Peyer's patch (tissue), 4 donors: ENCODE data around the gene RXRG.
"Not testable (repeated sequence)": the region's sequence is repeated elsewhere in the genome, so short reads cannot be mapped to it uniquely, and the experiment has no call there.

Experiments used
- POLR2A ChIP-seq, 2 donors: fragments of 450-650 bp; IDR thresholded peaks; one replicate each; pipeline ENCODE4 v1.5.1; 2017; ENCODE audit warnings: antibody characterized with exemption in 2 of 2, mild to moderate bottlenecking in 2 of 2, moderate library complexity in 2 of 2
- TF ChIP-seq, protein P1 (sequence below), 6 experiments: fragments of 450-650 bp in 4 of 6; fragments of 200-600 bp in 2 of 6; sonication (generic) in 1 of 6; IDR thresholded peaks; one replicate each; pipeline ENCODE4 v1.5.1; 2017 to 2019; ENCODE audit warnings: antibody characterized with exemption in 6 of 6, mild to moderate bottlenecking in 3 of 6, moderate library complexity in 1 of 6

DNA sequence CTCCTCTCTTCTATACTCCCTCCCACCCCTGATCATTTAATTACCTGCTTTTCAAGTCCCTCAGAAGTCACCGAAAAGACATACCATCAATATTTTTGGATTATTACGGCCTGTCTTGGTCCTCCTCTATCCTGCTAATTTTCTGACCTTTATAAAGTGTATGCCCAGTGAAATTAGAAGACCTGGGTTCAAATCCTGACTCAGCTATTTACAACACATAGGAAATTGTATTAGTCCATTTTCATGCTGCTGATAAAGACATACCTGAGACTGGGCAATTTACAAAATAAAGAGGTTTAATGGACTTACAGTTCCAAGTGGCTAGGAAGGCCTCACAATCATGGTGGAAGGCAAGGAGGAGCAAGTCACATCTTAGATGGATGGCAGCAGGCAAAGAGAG lies 14.8 kb upstream of the RXRG start:
- TF ChIP-seq, protein P1, sequence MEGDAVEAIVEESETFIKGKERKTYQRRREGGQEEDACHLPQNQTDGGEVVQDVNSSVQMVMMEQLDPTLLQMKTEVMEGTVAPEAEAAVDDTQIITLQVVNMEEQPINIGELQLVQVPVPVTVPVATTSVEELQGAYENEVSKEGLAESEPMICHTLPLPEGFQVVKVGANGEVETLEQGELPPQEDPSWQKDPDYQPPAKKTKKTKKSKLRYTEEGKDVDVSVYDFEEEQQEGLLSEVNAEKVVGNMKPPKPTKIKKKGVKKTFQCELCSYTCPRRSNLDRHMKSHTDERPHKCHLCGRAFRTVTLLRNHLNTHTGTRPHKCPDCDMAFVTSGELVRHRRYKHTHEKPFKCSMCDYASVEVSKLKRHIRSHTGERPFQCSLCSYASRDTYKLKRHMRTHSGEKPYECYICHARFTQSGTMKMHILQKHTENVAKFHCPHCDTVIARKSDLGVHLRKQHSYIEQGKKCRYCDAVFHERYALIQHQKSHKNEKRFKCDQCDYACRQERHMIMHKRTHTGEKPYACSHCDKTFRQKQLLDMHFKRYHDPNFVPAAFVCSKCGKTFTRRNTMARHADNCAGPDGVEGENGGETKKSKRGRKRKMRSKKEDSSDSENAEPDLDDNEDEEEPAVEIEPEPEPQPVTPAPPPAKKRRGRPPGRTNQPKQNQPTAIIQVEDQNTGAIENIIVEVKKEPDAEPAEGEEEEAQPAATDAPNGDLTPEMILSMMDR (IDR thresholded peaks at IDR 0.05) = not testable (repeated sequence)
- not testable (repeated sequence) for TF ChIP-seq POLR2A (IDR thresholded peaks at IDR 0.05)
